PC-9 (cell line): Measurements from ENCODE around the gene GLRX. TPM values are rescaled to one million over a fixed set of nuclear protein-coding genes. Genes with fewer than 3 reads are reported as not detected.
"Not testable (repeated sequence)": the region's sequence is repeated elsewhere in the genome, so short reads cannot be mapped to it uniquely, and the experiment has no call there.

Experiments used
- BruUV-seq: library from RNA; stranded (reverse); fragments of 400-500 nt; replicated peaks from 2 replicates; lab custom pipeline; 2021; lab: Mats Ljungman, UMichigan
- CTCF ChIA-PET: fragments of 300-600 bp; sonication (Branson Sonifier 250); formaldehyde crosslinking; loops from one replicate; lab custom pipeline; 2022; ENCODE audit warnings: antibody characterized with exemption; lab: Charles Lee
- POLR2A ChIA-PET: fragments of 300-600 bp; sonication (Branson Sonifier 250); formaldehyde crosslinking; loops from one replicate; lab custom pipeline; 2022; ENCODE audit warnings: antibody characterized with exemption; ENCODE audit not compliant: unreplicated experiment; lab: Charles Lee
- DNase-seq, 2 experiments: peaks; one replicate each; pipeline versions ENCODE4 v3.0.0 to v3.0.0-alpha.2; 2015 to 2022; ENCODE audit warnings: mixed read lengths in 1 of 2
- H2AFZ ChIP-seq: fragments of 200-600 bp; sonication (generic); 2 replicates; pipeline ENCODE4 v1.8.1; 2017; ENCODE audit warnings: antibody characterized with exemption
- H3F3A ChIP-seq: fragments of 200-600 bp; sonication (generic); 2 replicates; pipeline ENCODE4 v1.8.1; 2017; ENCODE audit warnings: antibody characterized with exemption, mild to moderate bottlenecking, low read depth; ENCODE audit not compliant: insufficient read depth
- H3K27ac ChIP-seq: fragments of 200-600 bp; sonication (generic); 2 replicates; pipeline ENCODE4 v1.6.1; 2016; ENCODE audit warnings: mixed run types
- H3K27me3 ChIP-seq: fragments of 200-600 bp; sonication (generic); 2 replicates; pipeline ENCODE4 v1.6.1; 2016; ENCODE audit warnings: low read depth, mixed run types; ENCODE audit not compliant: insufficient read depth
- H3K36me3 ChIP-seq: fragments of 200-600 bp; sonication (generic); 2 replicates; pipeline ENCODE4 v1.6.1; 2016; ENCODE audit warnings: low read depth, mixed run types
- H3K4me1 ChIP-seq: fragments of 200-600 bp; sonication (generic); replicated peaks from 2 replicates; pipeline ENCODE4 v1.6.1; 2016; ENCODE audit warnings: mixed run types; ENCODE audit not compliant: insufficient read depth
- H3K4me2 ChIP-seq: fragments of 200-600 bp; sonication (generic); 2 replicates; pipeline ENCODE4 v1.6.1; 2017; ENCODE audit warnings: mixed run types
- H3K4me3 ChIP-seq: fragments of 200-600 bp; sonication (generic); 2 replicates; pipeline ENCODE4 v1.6.1; 2016; ENCODE audit warnings: mixed run types
- H3K79me2 ChIP-seq: fragments of 200-600 bp; sonication (generic); 2 replicates; pipeline ENCODE4 v1.6.1; 2017; ENCODE audit warnings: low read depth, mixed run types
- H3K9me2 ChIP-seq: fragments of 200-600 bp; sonication (generic); 2 replicates; pipeline ENCODE4 v1.8.1; 2017; ENCODE audit warnings: mild to moderate bottlenecking; ENCODE audit not compliant: insufficient read depth
- H3K9me3 ChIP-seq: fragments of 200-600 bp; sonication (generic); 2 replicates; pipeline ENCODE4 v1.8.1; 2016; ENCODE audit warnings: low read depth; ENCODE audit not compliant: insufficient read depth
- H4K20me1 ChIP-seq: fragments of 200-600 bp; sonication (generic); 2 replicates; pipeline ENCODE4 v1.8.1; 2017; ENCODE audit not compliant: insufficient read depth
- EZH2 ChIP-seq: fragments of 200-600 bp; sonication (generic); IDR thresholded peaks from 2 replicates; pipeline ENCODE4 v1.8.0; 2017; ENCODE audit warnings: antibody characterized with exemption, low read depth
- intact Hi-C: fragments of 100-400 bp; cut with micrococcal nuclease; formaldehyde crosslinking; loops from one replicate; pipeline ENCODE4 v1.10.0; 2022; ENCODE audit not compliant: unreplicated experiment
- total RNA-seq: library from RNA; stranded (reverse); gene quantifications from 2 replicates; pipeline ENCODE4 v1.2.3, GENCODE V29; 2021
- TF ChIP-seq, protein P1 (sequence below): fragments of 200-600 bp; sonication (generic); conservative IDR thresholded peaks from 2 replicates; pipeline ENCODE4 v1.6.1; 2017; ENCODE audit warnings: mixed run types, antibody characterized with exemption, mild to moderate bottlenecking, moderate library complexity

GLRX gene
- total RNA-seq, 1 experiment from 2014 or later: 25.5 TPM

DNA sequence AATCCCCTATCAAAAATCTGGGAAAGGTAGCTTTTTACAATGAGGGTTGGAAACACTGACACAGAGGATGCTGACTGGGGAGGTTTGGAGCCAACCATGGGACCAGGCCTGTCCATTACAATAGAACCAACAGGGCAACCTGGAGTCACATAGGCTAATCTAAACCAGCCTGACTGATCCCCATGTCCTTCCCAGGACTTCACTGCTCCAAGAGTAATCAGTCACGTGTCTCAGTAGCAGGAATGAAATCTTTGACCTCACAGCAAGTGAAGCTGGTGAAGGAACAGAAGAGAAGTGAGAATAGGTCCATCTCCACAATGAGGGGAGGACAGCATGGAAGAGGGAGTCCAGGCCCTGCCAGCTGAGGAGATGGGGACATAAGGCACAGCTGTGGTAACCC lies 16.0 kb upstream of the GLRX start:
- Histone ChIP-seq H3K9me3 (no peaks in the 10 kb centered on the region; the same call in 1 of the 2 replicates), H3F3A (peaks cover 15% of the 10 kb centered on the region; the same call in 1 of the 2 replicates), H3K4me3 (no peak overlapping the region), H3K79me2 (no peaks in the 10 kb centered on the region), H3K4me2 (no peak overlapping the region), H3K27ac (no peak overlapping the region), H3K36me3 (no peaks in the 10 kb centered on the region), H2AFZ (no peak overlapping the region), H3K27me3 (no peaks in the 10 kb centered on the region), H3K9me2 (no peaks in the 10 kb centered on the region), H3K4me1 (peaks cover 54% of the 10 kb centered on the region), H4K20me1 (no peaks in the 10 kb centered on the region)
- ChIA-PET CTCF (no interaction called here), POLR2A (no interaction called here)
- no peak for DNase-seq
- no TSS peak for BruUV-seq
- intact Hi-C loops: loop anchor here (5.0 kb wide), 1 partner anchor 126 kb away; no protein-coding TSS in a partner anchor
- TF ChIP-seq EZH2: no peak
- TF ChIP-seq, protein P1, sequence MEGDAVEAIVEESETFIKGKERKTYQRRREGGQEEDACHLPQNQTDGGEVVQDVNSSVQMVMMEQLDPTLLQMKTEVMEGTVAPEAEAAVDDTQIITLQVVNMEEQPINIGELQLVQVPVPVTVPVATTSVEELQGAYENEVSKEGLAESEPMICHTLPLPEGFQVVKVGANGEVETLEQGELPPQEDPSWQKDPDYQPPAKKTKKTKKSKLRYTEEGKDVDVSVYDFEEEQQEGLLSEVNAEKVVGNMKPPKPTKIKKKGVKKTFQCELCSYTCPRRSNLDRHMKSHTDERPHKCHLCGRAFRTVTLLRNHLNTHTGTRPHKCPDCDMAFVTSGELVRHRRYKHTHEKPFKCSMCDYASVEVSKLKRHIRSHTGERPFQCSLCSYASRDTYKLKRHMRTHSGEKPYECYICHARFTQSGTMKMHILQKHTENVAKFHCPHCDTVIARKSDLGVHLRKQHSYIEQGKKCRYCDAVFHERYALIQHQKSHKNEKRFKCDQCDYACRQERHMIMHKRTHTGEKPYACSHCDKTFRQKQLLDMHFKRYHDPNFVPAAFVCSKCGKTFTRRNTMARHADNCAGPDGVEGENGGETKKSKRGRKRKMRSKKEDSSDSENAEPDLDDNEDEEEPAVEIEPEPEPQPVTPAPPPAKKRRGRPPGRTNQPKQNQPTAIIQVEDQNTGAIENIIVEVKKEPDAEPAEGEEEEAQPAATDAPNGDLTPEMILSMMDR: no peak

DNA sequence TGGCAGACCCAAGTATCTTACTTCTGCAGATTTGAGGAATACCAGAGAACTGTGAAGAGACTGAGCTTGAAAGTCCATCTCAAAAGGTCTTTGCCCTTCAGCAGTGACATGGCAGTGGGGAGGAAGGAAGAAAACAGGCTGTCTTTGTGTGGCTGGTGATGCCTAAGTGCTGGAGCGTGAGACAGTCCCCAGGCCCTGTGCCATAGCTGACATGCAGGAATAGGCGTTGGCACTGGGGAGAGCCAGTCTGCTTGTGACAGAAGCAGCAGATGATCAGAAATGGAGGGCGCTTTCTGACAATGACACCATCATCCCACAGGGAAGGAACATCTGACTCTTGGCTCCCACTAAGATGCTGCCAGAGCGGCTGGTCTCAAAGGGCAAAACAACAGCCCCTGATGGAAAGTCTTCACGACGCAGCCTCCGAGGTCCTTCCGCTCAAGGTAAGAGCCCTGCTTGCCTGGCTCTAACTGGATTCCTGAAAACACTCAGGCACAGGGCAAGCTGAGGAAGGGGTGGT lies 15.5 kb upstream of the GLRX start:
- Histone ChIP-seq H3F3A (peaks cover 15% of the 10 kb centered on the region; the same call in 1 of the 2 replicates), H3K36me3 (no peaks in the 10 kb centered on the region), H3K4me1 (peaks cover 54% of the 10 kb centered on the region), H3K79me2 (no peaks in the 10 kb centered on the region), H4K20me1 (no peaks in the 10 kb centered on the region), H2AFZ (no peak overlapping the region), H3K4me2 (no peak overlapping the region), H3K4me3 (no peak overlapping the region), H3K9me2 (no peaks in the 10 kb centered on the region), H3K27ac (no peak overlapping the region), H3K9me3 (no peaks in the 10 kb centered on the region; the same call in 1 of the 2 replicates), H3K27me3 (no peaks in the 10 kb centered on the region)
- CTCF ChIA-PET: no interaction called here
- BruUV-seq: no TSS peak
- intact Hi-C loops: loop anchor here (5.0 kb wide), 1 partner anchor 126 kb away; no protein-coding TSS in a partner anchor
- POLR2A ChIA-PET: no interaction called here
- no peak for DNase-seq
- no peak for TF ChIP-seq EZH2
- TF ChIP-seq, protein P1: no peak

DNA sequence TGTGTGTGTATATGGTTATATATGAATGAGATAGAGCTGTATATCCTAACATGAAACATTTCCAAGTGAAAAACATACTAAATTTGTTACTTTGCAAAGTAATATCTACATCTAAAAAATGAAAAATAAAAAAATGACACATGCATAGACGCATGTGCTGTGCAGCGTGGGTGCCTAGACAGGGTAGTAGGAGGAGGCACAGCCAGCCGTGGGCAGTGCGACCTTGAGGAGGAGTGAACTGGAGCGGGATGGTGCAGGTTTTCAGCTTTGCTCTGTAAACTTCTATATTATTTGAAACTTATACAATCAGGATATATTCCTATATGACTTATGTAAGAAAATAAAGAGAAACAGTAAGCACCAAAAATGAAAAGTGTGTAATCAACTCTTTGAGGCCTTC lies 15.0 kb upstream of the GLRX start:
- Histone ChIP-seq H3K9me3 (no peaks in the 10 kb centered on the region; the same call in 1 of the 2 replicates), H2AFZ (no peak overlapping the region), H3K27me3 (no peaks in the 10 kb centered on the region), H4K20me1 (no peaks in the 10 kb centered on the region), H3F3A (peaks cover 15% of the 10 kb centered on the region; the same call in 1 of the 2 replicates), H3K4me2 (no peak overlapping the region), H3K9me2 (no peaks in the 10 kb centered on the region), H3K4me3 (no peak overlapping the region), H3K79me2 (no peaks in the 10 kb centered on the region), H3K27ac (no peak overlapping the region), H3K4me1 (peaks cover 54% of the 10 kb centered on the region), H3K36me3 (no peaks in the 10 kb centered on the region)
- no TSS peak for BruUV-seq
- POLR2A ChIA-PET: no interaction called here
- CTCF ChIA-PET: no interaction called here
- no peak for DNase-seq
- intact Hi-C loops: loop anchor here (5.0 kb wide), 1 partner anchor 125 kb away; no protein-coding TSS in a partner anchor
- TF ChIP-seq EZH2: no peak
- TF ChIP-seq, protein P1: no peak

DNA sequence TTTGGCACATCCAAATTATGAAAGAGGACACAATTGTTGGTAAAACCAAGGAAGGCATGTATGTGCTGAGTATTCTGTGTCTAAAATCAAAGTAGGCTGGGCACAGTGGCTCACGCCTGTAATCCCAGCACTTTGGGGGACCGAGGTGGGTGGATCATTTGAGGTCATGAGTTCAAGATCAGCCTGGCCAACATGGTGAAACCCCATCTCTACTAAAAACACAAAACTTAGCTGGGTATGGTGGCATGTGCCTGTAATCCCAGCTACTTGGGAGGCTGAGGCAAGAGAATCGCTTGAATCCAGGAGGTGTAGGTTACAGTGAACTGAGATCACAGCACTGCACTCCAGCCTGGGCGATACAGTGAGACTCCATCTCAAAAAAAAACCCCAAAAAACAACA lies 14.4 kb upstream of the GLRX start:
- H3K9me2 ChIP-seq, H3K36me3 ChIP-seq, H4K20me1 ChIP-seq, H3K79me2 ChIP-seq, BruUV-seq, H3K4me3 ChIP-seq, H2AFZ ChIP-seq, DNase-seq, H3K27me3 ChIP-seq, H3K9me3 ChIP-seq: not testable (repeated sequence)
- intact Hi-C loops: loop anchor here (5.0 kb wide), 1 partner anchor 125 kb away; no protein-coding TSS in a partner anchor
- ChIA-PET POLR2A (interaction anchor here (0.5 to 0.6 kb wide), 2 partner anchors 58 to 307 kb away, joined by 8 to 10 read pairs; no protein-coding TSS in a partner anchor), CTCF (interaction anchor here (1.3 kb wide), 1 partner anchor 13 kb away, joined by 4 read pairs; no protein-coding TSS in a partner anchor)
- Histone ChIP-seq H3F3A (peaks cover 15% of the 10 kb centered on the region; the same call in 1 of the 2 replicates), H3K27ac (peak overlapping the region; percentile 54), H3K4me1 (peaks cover 49% of the 10 kb centered on the region), H3K4me2 (peak overlapping the region; percentile 90; the same call in 1 of the 2 replicates)
